HCT116 (cell line): ENCODE results near the gene PRSS22. TPM values are rescaled to one million over a fixed set of nuclear protein-coding genes. Genes with fewer than 3 reads are reported as not detected.

Experiments used
- ATAC-seq: fragments of 200-7000 bp; cut with Tn5 transposase; 2 replicates; pipeline ENCODE4 v1.9.1; 2020; ENCODE audit warnings: mild to moderate bottlenecking, moderate library complexity
- BruUV-seq: library from RNA; stranded (reverse); fragments of 400-500 nt; replicated peaks from 2 replicates; lab custom pipeline; 2021; lab: Mats Ljungman, UMichigan
- CTCF ChIA-PET: fragments of 300-600 bp; sonication (Branson Sonifier 250); formaldehyde crosslinking; loops from one replicate; lab custom pipeline; 2021; ENCODE audit warnings: antibody characterized with exemption; lab: Charles Lee
- POLR2A ChIA-PET: fragments of 300-600, 350-600 bp; sonication (Branson Sonifier 250); formaldehyde crosslinking; loops from one replicate; lab custom pipeline; 2021; ENCODE audit warnings: antibody characterized with exemption; lab: Charles Lee
- RAD21 ChIA-PET, 2 experiments: fragments of 300-600 bp; sonication (Branson Sonifier 250); formaldehyde crosslinking; loops; one replicate each; lab custom pipeline; 2023; ENCODE audit warnings: low total read pairs in 2 of 2; ENCODE audit not compliant: uncharacterized antibody in 2 of 2, unreplicated experiment in 2 of 2, low non-redundant PET in 1 of 2; lab: Charles Lee
- DNase-seq: peaks from one replicate; pipeline ENCODE4 v3.0.0-alpha.2; 2010; ENCODE audit warnings: low read depth, low spot score
- H2AFZ ChIP-seq: fragments of 200-600 bp; shearing (Covaris generic), sonication (generic); 2 replicates; pipeline ENCODE4 v1.6.1; 2017; ENCODE audit warnings: low read depth, mixed run types, mixed read lengths, antibody characterized with exemption, low read length; ENCODE audit not compliant: poor library complexity, severe bottlenecking
- H3K27ac ChIP-seq: 2 replicates; pipeline ENCODE4 v1.5.1; 2012; ENCODE audit warnings: low read depth, low read length
- H3K27me3 ChIP-seq: fragments of 200-600 bp; sonication (generic); 2 replicates; pipeline ENCODE4 v1.6.1; 2016; ENCODE audit warnings: mixed run types, low read length, mixed read lengths; ENCODE audit not compliant: insufficient read depth
- H3K36me3 ChIP-seq, 2 experiments: fragments of 200-500 bp in 1 of 2; fragments of 200-600 bp in 1 of 2; sonication (Bioruptor generic) in 1 of 2; sonication (generic) in 1 of 2; 2 replicates each; pipeline versions ENCODE4 v1.5.1 to v1.6.1; 2014 to 2016; ENCODE audit warnings: low read length in 2 of 2, inconsistent platforms in 1 of 2, mixed read lengths in 1 of 2, mixed run types in 1 of 2; ENCODE audit not compliant: insufficient read depth in 2 of 2, control insufficient read depth in 1 of 2
- H3K4me1 ChIP-seq, 2 experiments: fragments of 200-600 bp in 1 of 2; sonication (generic) in 1 of 2; 2 replicates each; pipeline versions ENCODE4 v1.5.1 to v1.6.1; 2012 to 2017; ENCODE audit warnings: low read length in 2 of 2, inconsistent platforms in 1 of 2, mild to moderate bottlenecking in 1 of 2, mixed read lengths in 1 of 2, mixed run types in 1 of 2, moderate library complexity in 1 of 2; ENCODE audit not compliant: insufficient read depth in 2 of 2, control insufficient read depth in 1 of 2
- H3K4me2 ChIP-seq: fragments of 200-600 bp; sonication (generic); 2 replicates; pipeline ENCODE4 v1.6.1; 2017; ENCODE audit warnings: mixed run types, low read length, mixed read lengths
- H3K4me3 ChIP-seq, 2 experiments: fragments of 200-600 bp in 1 of 2; sonication (generic) in 1 of 2; replicated peaks in 1 of 2; 2 replicates each; pipeline ENCODE4 v1.5.1; 2011 to 2016; ENCODE audit warnings: low read length in 2 of 2, control low read depth in 1 of 2, low read depth in 1 of 2, mild to moderate bottlenecking in 1 of 2, mixed read lengths in 1 of 2, mixed run types in 1 of 2
- H3K79me2 ChIP-seq: fragments of 200-600 bp; sonication (generic); 2 replicates; pipeline ENCODE4 v1.6.1; 2017; ENCODE audit warnings: mild to moderate bottlenecking, mixed run types, low read length, moderate library complexity, mixed read lengths; ENCODE audit not compliant: insufficient read depth
- H3K9ac ChIP-seq: fragments of 200-600 bp; sonication (generic); 2 replicates; pipeline ENCODE4 v1.6.1; 2016; ENCODE audit warnings: low read length, mixed read lengths
- H3K9me2 ChIP-seq: fragments of 200-600 bp; sonication (generic), shearing (Covaris generic); 2 replicates; pipeline ENCODE4 v1.6.1; 2017; ENCODE audit warnings: mixed run types, mild to moderate bottlenecking, moderate library complexity; ENCODE audit not compliant: insufficient read depth
- H3K9me3 ChIP-seq, 2 experiments: fragments of 200-500 bp in 1 of 2; fragments of 200-600 bp in 1 of 2; sonication (Bioruptor generic) in 1 of 2; sonication (generic) in 1 of 2; 2 replicates each; pipeline ENCODE4 v1.6.1; 2014 to 2017; ENCODE audit warnings: low read length in 2 of 2, mixed read lengths in 2 of 2, inconsistent platforms in 1 of 2, low read depth in 1 of 2, mild to moderate bottlenecking in 1 of 2, mixed run types in 1 of 2, moderate library complexity in 1 of 2; ENCODE audit not compliant: control insufficient read depth in 1 of 2, insufficient read depth in 1 of 2
- H4K20me1 ChIP-seq: fragments of 200-600 bp; sonication (generic), shearing (Covaris generic); 2 replicates; pipeline ENCODE4 v1.6.1; 2017; ENCODE audit warnings: mixed run types, mild to moderate bottlenecking, moderate library complexity; ENCODE audit not compliant: insufficient read depth
- CBX3 ChIP-seq: IDR thresholded peaks from 2 replicates; pipeline ENCODE4 v1.6.1; 2012; ENCODE audit warnings: low read depth
- EZH2 ChIP-seq: fragments of 200-600 bp; sonication (generic); IDR thresholded peaks from 2 replicates; pipeline ENCODE4 v1.6.1; 2017; ENCODE audit warnings: antibody characterized with exemption, mixed run types
- REST ChIP-seq: IDR thresholded peaks from 2 replicates; pipeline ENCODE4 v1.6.1; 2012; ENCODE audit warnings: low read depth
- YY1 ChIP-seq: IDR thresholded peaks from 2 replicates; pipeline ENCODE4 v1.6.1; 2011; ENCODE audit warnings: low read length, low read depth, moderate library complexity, mild to moderate bottlenecking; ENCODE audit not compliant: insufficient replicate concordance; ENCODE audit errors: extremely low read depth
- ZBTB33 ChIP-seq: IDR thresholded peaks from 2 replicates; pipeline ENCODE4 v1.6.1; 2011; ENCODE audit warnings: mild to moderate bottlenecking, low read length, moderate library complexity; ENCODE audit not compliant: insufficient replicate concordance; ENCODE audit errors: extremely low read depth
- ZFX ChIP-seq: fragments of 450-650 bp; IDR thresholded peaks from 2 replicates; pipeline ENCODE4 v1.6.1; 2017
- intact Hi-C: fragments of 100-400 bp; cut with micrococcal nuclease; formaldehyde crosslinking; loops from 2 replicates; pipeline ENCODE4 v1.10.0; 2022
- total RNA-seq: library from RNA; stranded (reverse); gene quantifications from one replicate; pipeline ENCODE4 v1.2.1, GENCODE V29; 2021; ENCODE audit not compliant: unreplicated experiment

PRSS22 gene
- total RNA-seq, 1 experiment from 2014 or later = 20.2 TPM

GRCh38 chr16:2815299-2815771 is 42.6 kb downstream of the PRSS22 start:
- Histone ChIP-seq H3K27me3 (no peaks in the 10 kb centered on the region), H3K79me2 (no peaks in the 10 kb centered on the region), H3K9ac (no peak overlapping the region), H3K4me3 (no peak overlapping the region), H2AFZ (no peak overlapping the region), H3K4me1 (peaks cover 3 to 7% of the 10 kb centered on the region in 2 experiments; a peak in 1 of 4 replicates), H4K20me1 (no peaks in the 10 kb centered on the region), H3K9me3 (no peaks in the 10 kb centered on the region), H3K27ac (no peak overlapping the region), H3K4me2 (no peak overlapping the region), H3K36me3 (no peaks in the 10 kb centered on the region), H3K9me2 (no peaks in the 10 kb centered on the region)
- RAD21 ChIA-PET = no interaction called here
- TF ChIP-seq CBX3 = no peak
- no peak for TF ChIP-seq ZFX
- no peak for TF ChIP-seq YY1
- TF ChIP-seq ZBTB33 = no peak
- no peak for TF ChIP-seq EZH2
- TF ChIP-seq REST = no peak
- intact Hi-C loops = no loop called here
- POLR2A ChIA-PET = no interaction called here
- no peak for DNase-seq
- BruUV-seq = no TSS peak
- no peak for ATAC-seq
- CTCF ChIA-PET = no interaction called here
